HG03139 (cell line): ENCODE measurements around the gene MRPL3.
"Not testable (repeated sequence)": the region's sequence is repeated elsewhere in the genome, so short reads cannot be mapped to it uniquely, and the experiment has no call there.

Experiments used
- ATAC-seq: cut with Tn5 transposase; IDR thresholded peaks from one replicate; pipeline ENCODE4 v1.9.1; 2021; ENCODE audit not compliant: unreplicated experiment

Gene MRPL3

GRCh38 chr3:131501949-131502348, 822 bp downstream of the MRPL3 start:
- ATAC-seq, result no peak

GRCh38 chr3:131494706-131495105, 8.1 kb downstream of the MRPL3 start:
- ATAC-seq, result no peak

GRCh38 chr3:131491775-131492174, 11.0 kb downstream of the MRPL3 start:
- ATAC-seq, result no peak

- ATAC-seq, result no peak
These were observed 11.7 kb downstream of the MRPL3 start for GRCh38 chr3:131491084-131491483.

- not testable (repeated sequence) for ATAC-seq
These were observed 16.2 kb downstream of the MRPL3 start for GRCh38 chr3:131486545-131486944.

GRCh38 chr3:131485119-131485518, 17.7 kb downstream of the MRPL3 start:
- ATAC-seq, result no peak

- ATAC-seq, result no peak
These were observed 18.2 kb downstream of the MRPL3 start for GRCh38 chr3:131484496-131485111.

GRCh38 chr3:131480116-131480515, 22.7 kb downstream of the MRPL3 start:
- no peak for ATAC-seq

- no peak for ATAC-seq
These were observed 25.0 kb downstream of the MRPL3 start for GRCh38 chr3:131477813-131478212.

- no peak for ATAC-seq
These were observed 28.7 kb downstream of the MRPL3 start for GRCh38 chr3:131474115-131474514.

GRCh38 chr3:131470377-131470776, 32.4 kb downstream of the MRPL3 start:
- no peak for ATAC-seq

GRCh38 chr3:131458653-131459052, 44.1 kb downstream of the MRPL3 start:
- no peak for ATAC-seq

- ATAC-seq, result no peak
These were observed 45.6 kb downstream of the MRPL3 start for GRCh38 chr3:131457220-131457619.

GRCh38 chr3:131454501-131454900, 48.3 kb downstream of the MRPL3 start:
- ATAC-seq, result no peak

GRCh38 chr3:131453533-131453932, 49.2 kb downstream of the MRPL3 start:
- no peak for ATAC-seq

GRCh38 chr3:131447349-131447748, 55.4 kb downstream of the MRPL3 start:
- no peak for ATAC-seq

- no peak for ATAC-seq
These were observed 58.6 kb downstream of the MRPL3 start for GRCh38 chr3:131444180-131444579.

GRCh38 chr3:131439084-131439483, 63.7 kb downstream of the MRPL3 start:
- no peak for ATAC-seq

- no peak for ATAC-seq
These were observed 67.8 kb downstream of the MRPL3 start for GRCh38 chr3:131435000-131435399.

- no peak for ATAC-seq
These were observed 70.3 kb downstream of the MRPL3 start for GRCh38 chr3:131432441-131432840.

GRCh38 chr3:131431754-131432153, 71.0 kb downstream of the MRPL3 start:
- no peak for ATAC-seq

- no peak for ATAC-seq
These were observed 75.5 kb downstream of the MRPL3 start for GRCh38 chr3:131427226-131427625.

GRCh38 chr3:131421957-131422498, 80.7 kb downstream of the MRPL3 start:
- no peak for ATAC-seq
